ENCODE measurements around the gene DIDO1.

Gene DIDO1

DNA sequence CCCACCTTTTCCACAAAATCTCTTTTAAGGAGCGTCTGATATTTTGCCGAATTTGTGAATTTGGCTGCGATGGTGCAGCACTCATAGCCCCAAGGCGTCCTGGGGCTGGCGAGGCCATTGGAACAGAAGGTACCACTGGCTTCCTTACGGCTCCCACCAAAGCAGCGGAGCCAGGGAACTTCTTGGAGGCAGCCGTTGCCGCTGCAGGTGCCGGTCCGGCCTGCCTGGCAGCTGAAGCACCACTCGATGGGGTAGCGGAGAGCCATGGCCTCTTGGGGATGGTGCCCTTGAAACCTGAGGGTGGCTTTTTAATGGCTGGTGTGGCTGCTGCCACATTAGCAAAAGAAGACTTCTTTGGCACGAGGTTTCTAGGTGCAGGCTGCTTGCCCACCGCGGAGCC is 29.8 kb downstream of the DIDO1 start:
- DNase-seq (ENCODE audit: low read depth in 3 of 3, low spot score in 1 of 3) = no peak

DNA sequence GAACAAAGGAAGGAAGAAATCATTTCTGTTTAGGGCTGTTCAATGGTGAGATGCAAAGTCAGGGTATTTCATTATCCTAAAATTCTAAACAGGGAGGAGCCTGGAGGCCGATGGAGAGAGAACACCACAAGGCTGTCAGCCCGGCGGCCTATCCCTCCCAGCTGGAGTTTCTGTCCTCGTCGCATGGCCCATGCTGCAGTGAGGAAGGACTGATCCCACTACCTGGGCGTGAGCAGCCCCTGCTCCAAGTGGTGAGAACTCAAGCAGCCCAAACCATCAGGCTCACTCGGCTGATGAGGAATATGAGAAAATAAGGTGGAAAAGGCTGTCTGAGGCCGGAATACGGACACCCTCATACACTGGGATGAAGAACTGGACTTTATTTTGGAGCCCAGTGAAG is 30.8 kb downstream of the DIDO1 start:
- DNase-seq (ENCODE audit: low read depth in 3 of 3, low spot score in 1 of 3) = no peak

DNA sequence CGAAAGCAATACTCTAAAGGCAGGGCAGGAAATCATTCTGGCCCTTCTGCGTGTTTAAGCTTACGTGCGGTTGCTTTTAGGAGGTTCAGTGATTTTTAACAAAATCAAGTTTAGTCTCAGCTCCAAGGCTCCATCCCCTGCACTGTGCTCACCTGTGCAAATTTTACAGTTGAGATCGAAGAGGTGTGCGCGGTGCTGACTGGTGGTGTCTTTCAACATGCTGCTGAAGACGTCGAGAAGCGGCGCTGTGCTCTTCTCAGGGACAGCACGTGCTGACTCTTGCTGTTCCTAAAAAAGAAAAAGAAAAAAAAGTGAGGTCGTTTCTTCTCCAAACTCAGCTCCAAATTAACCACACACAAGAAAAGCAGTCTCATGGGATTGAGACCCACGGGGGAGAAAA is 32.0 kb downstream of the DIDO1 start:
- no peak for DNase-seq (ENCODE audit: low read depth in 3 of 3, low spot score in 1 of 3)

DNA sequence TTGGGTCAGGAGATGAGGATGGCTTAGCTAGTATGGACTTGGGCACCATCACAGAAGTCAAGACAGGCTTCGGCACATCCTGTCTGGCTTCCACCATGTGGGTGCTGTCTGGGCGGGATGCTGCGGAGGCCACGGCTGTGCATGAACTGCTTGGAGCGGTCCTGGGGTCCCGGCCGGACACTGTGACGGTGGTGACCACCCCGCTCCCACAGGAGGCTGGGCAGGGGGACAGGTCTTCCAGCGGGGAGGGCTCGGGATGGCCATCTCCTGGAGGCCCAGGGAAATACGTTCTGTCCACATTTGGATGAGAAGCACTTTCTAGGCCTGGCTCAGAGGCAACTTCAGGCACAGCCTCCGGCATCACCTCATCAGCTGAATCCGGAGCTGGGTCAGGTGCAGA is 32.6 kb downstream of the DIDO1 start:
- DNase-seq (ENCODE audit: low read depth in 3 of 3, low spot score in 1 of 3) = no peak

DNA sequence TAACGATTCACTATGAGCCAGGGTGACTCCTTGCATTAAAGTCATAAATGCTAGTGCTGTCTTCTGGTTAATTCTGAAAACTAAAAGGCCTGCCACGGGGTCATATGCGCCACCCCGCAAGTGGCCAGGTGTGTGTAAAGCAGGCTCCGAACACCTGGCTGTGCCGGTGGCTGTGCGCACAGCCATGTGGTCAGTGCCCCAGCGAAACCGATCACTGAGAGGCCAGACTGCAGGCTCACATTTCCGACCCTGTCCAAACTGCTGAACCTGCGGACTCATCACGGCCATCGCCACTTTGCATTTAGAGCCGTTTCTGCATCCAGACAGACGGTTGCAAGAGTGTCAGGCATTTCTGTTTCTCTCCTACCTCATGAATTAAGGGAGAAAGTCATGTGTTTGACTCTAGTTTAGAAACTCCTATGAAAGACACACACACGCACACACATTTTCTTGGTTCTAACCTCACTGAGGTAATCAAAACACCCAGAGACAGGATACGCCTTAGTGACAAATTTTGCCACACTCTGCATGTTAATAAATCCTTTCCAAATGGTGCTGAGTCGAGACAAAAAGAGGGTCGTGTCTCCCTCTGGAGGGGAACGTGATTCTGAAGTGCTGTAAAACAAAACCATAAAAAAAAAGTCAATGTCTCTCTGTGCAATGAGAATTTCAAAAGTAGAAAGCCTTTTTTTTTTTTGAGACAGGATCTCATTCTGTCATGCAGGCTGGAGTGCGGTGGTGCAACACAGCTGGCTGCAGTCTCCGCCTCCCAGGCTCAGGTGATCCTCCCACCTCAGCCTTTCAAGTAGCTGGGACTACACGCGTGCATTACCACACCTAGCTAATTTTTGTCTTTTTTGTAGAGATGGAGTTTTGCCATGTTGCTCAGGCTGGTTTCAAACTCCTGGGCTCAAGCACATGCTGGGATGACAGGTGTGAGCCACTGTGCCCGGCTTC is 33.7 kb downstream of the DIDO1 start:
- no peak for DNase-seq (ENCODE audit: low read depth in 3 of 3, low spot score in 1 of 3)

GRCh38 chr20:62891111-62891510 is 35.2 kb downstream of the DIDO1 start:
- no peak for DNase-seq (ENCODE audit: low read depth in 3 of 3, low spot score in 1 of 3)

GRCh38 chr20:62890444-62890843 is 35.9 kb downstream of the DIDO1 start:
- no peak for DNase-seq (ENCODE audit: low read depth in 3 of 3, low spot score in 1 of 3)

DNA sequence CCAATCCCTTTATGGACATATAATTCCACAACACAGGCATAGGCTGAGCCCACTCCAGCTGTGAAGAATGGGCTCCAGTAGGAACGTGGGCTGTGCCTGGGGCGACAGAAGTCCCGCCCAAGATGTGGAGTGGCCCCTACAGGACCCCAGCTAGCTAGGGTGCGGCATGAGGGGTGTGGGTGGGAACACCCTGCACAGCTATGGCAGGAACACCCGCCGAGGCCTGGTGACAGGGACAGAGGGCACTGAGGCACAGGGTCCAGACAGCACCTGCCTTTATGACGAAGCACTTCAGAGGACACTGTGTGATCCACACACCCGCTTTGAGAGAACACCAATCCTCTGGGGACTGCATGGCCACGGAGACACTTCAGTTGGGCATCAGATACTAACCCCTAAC is 36.4 kb downstream of the DIDO1 start:
- DNase-seq (ENCODE audit: low read depth in 3 of 3, low spot score in 1 of 3) = no peak

GRCh38 chr20:62889411-62889810 is 36.9 kb downstream of the DIDO1 start:
- DNase-seq (ENCODE audit: low read depth in 3 of 3, low spot score in 1 of 3) = no peak

- no peak for DNase-seq (ENCODE audit: low read depth in 3 of 3, low spot score in 1 of 3)
Observed at GRCh38 chr20:62888910-62889309, 37.4 kb downstream of the DIDO1 start.

DNA sequence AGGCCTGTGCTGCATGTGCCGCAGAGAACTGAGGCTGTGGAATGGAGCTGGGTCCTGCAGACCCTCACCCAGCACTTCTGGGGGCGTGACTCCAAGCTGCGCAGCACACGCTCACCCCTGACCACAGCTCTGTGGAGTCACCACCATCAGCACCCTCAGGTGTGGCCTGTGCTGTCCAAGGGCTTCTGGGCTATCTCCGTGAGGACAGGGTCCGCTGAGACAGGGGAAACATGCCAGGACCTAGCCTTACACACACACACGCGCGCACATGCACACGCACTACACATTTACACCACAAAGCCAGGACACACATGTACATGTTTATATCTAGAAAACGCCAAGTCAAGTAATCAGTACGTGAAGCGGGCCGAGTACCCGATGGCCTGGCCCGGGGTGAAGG is 37.9 kb downstream of the DIDO1 start:
- DNase-seq (ENCODE audit: low read depth in 3 of 3, low spot score in 1 of 3) = no peak

- no peak for DNase-seq (ENCODE audit: low read depth in 3 of 3, low spot score in 1 of 3)
Observed at GRCh38 chr20:62887860-62888239, 38.5 kb downstream of the DIDO1 start.

GRCh38 chr20:62887152-62887859 is 39.0 kb downstream of the DIDO1 start:
- no peak for DNase-seq (ENCODE audit: low read depth in 3 of 3, low spot score in 1 of 3)

DNA sequence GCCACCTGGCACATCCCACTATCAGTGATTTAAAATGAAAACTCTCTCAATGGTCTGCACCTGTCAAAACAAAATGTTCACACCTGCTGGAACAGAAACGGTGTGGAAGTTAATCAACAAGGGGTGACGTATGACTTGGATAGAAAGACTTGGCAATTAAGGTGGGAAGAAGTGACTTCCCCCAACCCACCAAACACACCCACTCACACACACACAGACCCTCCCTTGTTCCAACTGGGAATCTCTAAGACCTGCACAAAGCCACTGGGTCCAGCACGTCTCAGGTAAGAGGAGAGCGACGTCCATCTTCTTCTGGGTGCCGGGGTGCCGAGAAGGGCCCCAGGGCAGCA is 39.6 kb downstream of the DIDO1 start:
- no peak for DNase-seq (ENCODE audit: low read depth in 3 of 3, low spot score in 1 of 3)

- DNase-seq (ENCODE audit: low read depth in 3 of 3, low spot score in 1 of 3) = no peak
Observed at GRCh38 chr20:62885896-62886708, 40.2 kb downstream of the DIDO1 start.

- DNase-seq (ENCODE audit: low read depth in 3 of 3, low spot score in 1 of 3) = no peak
Observed at GRCh38 chr20:62885046-62885895, 41.0 kb downstream of the DIDO1 start.

DNA sequence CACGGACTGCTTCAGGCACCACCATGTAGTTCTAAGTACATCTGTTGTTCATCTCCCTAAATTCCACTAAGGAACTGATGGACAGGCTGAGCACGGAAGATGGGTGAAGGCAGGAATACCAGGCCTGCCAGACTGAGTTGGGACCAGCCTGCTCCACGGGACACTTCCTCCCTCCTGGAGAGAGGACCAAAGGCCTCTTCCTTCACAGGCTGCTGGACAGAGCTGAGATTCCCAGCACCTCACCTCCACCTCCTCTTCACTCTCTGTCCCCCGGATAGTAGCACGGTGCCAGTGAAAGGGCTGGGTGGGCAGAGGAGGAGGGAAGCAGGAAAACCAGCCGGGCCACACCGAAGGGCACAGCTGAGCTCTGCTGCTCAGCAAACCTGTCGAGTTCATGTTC is 41.7 kb downstream of the DIDO1 start:
- no peak for DNase-seq (ENCODE audit: low read depth in 3 of 3, low spot score in 1 of 3)

DNA sequence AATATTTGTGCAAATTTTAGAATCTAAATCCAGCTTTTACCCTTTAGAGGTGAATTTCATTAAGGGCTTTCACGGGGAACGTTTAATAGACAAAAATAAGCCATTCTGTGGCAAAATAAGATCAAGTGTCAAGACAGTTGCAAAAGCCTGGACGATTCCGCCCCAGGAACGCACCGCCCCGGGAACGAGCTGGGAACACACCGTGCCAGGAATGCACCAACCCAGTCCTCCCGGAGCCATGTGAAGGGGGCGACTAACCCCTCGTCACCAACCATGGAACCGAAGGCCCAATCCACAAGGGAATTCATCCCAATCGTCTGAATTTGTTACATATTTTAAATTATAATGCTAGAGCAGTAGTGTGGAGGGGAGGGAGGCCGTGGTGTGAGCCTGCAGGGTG is 43.9 kb downstream of the DIDO1 start:
- no peak for DNase-seq (ENCODE audit: low read depth in 3 of 3, low spot score in 1 of 3)

DNA sequence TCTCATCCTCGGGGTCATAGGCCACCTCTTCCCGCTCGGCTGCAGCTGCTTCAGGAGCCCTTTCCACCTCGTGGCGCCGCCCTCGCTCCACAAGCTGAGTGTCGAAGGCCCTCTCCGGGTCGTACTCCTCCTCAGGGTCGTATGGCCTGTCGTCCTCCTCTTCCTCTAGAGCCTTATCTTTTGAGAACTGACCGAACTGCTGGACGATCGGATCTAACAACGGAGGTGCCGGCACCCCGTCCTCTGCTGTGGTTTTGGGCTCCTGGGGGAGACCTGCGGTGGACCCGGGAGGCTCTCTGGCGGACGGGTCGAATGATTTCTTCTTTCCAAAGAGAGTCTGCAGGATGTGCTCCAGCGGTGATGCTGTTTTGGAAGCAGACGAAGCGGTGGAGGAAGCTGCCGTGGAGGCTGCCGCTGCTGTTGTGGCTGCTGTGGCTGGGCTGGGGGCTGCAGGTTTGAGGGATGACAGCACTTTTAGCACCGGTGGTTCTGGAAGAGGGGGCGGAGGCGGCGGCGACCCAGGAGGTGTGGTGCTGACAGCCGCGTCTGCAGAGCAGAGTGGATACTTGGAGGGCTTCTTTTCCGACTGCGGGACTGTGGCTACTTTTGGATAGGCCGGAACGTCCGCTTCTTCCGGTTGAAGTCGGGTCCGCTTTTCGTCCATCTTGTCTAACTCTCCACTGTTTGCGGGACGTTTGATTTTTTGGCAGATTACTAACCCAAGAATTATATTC is 44.5 kb downstream of the DIDO1 start:
- no peak for DNase-seq (ENCODE audit: low read depth in 3 of 3, low spot score in 1 of 3)

Measured in stimulated activated CD4-positive, alpha-beta T cell treated with anti-CD3 and anti-CD28 coated beads, TNF-alpha, amount 100 ng/mL, for 1 hour (primary cell).